HG03045 (cell line): ENCODE results near the gene C2orf76.
A peak's percentile ranks its signal among the peaks of the same experiment; 100 is the strongest.

Experiments used
- ATAC-seq: cut with Tn5 transposase; IDR thresholded peaks from one replicate; pipeline ENCODE4 v1.9.1; 2021; ENCODE audit warnings: mild to moderate bottlenecking, moderate library complexity; ENCODE audit not compliant: unreplicated experiment

C2orf76 gene

DNA sequence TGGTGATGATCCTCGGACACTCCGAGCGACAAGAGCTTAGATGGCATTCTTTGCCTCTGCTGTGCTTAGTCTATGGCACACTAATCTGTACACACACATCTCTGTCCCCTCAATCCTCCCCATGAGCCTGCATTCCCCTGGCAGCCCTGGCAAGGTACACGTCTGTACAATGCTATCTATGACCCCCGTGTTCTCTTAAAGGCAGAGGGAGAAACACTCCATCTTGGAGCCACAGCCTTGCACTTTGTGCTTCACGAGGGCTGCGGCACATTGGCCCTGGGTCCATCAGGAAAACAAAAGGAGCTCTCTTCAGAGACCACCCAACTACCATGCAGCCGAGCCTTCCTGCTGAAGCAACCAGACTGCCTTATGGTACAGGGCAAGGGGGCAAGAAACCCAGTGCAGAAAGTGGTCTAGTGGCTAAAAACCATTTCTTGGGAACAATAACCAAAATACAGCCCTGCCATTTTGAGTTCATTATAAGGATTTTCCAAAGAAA, 100.5 kb downstream of the C2orf76 start:
- ATAC-seq: no peak

DNA sequence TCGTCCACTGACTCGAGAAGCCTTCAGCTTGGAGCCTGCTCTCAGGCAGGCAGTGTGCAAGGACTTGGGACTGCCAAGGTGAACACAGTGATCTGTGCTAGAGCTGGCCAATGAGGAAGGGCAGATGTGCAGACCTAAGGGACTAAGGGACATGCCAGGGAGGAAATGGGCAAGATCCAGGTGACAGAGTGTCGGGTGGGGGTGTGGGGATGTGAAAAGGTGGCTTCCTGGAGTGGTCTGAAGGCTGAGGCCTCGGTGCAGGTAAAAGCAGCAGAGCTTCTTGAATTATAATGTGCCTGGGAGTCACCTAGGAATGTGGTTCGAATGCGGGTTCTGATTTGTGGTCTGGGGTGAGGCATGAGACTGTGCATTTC, 101.0 kb downstream of the C2orf76 start:
- ATAC-seq: no peak

DNA sequence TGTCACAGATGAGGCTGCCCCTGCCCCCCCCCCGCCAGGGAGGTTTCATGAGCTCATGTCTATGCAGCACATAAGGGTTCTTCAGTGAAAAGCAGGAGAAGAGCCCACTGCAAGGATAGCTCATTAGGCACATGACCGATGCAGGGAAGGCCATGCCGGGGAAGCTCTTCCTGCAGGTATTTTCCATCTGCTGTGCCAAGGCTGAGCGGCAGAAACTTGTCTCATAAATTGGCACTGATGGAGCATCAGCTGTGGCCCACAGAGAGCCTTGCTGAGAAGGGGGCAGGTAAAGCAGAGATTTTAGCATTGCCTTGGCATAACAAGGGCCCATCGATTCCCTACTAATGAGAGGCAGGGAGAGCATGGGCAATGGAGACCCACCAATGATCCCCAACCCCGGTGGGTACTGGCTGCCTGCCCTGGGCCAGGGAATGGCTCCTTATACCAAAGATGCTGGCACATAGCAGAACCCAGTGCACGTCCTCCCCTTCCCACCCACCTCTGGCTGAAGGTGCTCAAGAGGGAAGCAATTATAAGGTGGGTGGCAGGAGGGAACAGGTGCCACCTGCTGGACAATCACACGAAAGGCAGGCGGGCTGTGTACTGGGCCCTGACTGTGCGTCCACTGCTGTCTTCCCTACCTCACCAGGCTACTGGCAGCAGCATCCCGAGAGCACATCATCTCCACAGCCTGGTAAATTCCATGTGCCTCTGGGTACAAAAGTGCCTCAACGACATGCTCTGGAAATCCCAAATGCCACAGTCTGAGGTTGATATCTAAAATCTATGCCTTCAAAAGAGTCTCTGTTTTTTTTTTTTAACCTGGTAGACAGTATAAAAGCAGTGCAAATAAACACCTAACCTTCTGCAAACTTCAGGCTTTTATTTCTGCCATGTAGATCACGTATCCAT, 101.6 kb downstream of the C2orf76 start:
- peak; percentile 88 for ATAC-seq

DNA sequence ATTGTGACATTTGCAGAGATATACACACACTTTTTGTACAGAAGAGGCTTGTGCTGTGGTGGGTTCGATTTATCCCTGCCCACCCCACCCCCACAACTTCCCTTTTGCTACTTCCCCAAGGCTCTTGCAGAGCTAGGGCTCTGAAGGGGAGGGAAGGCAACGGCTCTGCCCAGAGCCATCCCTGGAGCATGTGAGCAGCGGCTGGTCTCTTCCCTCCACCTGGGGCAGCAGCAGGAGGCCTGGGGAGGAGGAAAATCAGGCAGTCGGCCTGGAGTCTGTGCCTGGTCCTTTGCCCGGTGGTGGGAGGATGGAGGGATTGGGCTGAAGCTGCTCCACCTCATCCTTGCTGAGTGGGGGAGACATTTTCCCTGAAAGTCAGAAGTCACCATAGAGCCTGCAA, 103.0 kb downstream of the C2orf76 start:
- ATAC-seq: no peak

DNA sequence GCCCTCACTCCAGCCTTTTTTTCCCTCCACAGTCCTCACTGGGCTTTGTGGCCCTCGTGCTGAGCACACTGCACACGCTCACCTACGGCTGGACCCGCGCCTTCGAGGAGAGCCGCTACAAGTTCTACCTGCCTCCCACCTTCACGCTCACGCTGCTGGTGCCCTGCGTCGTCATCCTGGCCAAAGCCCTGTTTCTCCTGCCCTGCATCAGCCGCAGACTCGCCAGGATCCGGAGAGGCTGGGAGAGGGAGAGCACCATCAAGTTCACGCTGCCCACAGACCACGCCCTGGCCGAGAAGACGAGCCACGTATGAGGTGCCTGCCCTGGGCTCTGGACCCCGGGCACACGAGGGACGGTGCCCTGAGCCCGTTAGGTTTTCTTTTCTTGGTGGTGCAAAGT, 103.6 kb downstream of the C2orf76 start:
- no peak for ATAC-seq

DNA sequence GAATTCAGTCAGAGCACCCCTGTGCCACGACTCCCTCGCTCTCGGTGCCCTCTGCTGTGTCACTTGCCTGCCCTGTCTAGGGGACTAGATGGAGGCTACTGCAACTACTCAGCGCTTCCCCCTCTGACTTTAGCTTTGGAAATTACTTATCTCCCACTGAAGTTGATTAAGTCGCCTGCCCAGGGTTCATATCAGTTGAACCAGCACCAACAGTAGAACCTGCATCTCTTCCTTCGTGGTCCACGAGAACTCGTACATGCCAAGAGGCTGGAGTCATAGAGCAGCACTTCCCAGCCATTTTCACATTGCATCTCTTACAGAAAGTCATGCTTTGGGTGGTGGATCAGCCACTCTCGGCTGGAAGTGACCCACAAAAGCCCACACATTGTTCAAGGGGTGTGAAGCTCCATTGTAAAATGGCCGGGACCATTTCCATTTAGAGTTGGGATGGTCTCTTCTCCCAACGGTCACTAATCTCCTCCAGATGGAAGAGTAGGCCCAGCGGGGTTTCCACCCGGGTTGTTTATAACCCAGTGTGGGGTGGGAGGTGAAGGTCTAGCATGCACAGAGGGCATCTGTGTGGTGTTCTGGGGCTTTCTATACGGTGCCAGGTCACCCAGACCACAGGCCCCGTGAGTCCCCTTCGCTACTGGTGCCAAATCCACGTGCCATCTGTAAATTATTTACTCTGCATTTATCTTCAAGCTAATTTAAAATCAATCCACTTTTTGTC, 105.0 kb downstream of the C2orf76 start:
- ATAC-seq: no peak

DNA sequence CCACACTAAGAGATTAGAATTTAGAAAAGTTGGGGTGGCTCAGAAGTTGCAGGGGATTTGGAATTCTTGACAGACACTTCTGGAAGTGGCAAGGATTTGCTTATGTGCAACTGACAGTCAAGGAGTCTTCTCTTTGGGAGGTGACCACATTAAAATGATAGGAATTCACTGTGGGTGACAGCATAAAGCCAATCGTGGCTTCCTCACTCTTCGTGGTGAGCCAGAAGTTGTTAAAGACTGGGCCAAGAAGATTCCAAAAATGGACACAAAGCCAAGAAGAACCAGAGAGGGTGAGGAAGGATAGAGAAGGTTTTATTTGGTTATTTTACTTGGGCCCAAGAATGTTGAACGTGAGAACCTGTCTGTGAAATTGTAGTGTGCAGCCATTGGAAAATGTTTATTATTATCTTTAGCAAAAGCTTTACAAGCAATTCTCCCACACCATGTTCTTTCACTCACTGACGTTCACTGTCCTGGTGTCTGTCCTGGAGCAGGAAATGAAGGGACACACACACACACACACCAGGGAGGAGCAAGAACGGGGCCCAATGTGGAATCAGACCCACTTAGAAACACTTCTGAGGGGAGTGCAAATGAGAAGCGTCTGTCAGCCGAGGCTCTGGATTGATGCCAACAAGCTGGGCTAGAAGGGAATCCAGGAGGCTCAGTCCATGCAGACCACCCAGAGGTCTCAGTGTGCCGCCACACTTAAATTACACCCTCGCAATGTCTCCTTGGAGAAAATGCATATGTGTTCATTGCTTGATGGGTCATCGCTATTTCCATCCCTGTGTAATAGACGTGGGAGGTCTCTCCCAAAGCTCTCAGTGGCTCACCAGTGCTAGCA, 105.8 kb downstream of the C2orf76 start:
- no peak for ATAC-seq

DNA sequence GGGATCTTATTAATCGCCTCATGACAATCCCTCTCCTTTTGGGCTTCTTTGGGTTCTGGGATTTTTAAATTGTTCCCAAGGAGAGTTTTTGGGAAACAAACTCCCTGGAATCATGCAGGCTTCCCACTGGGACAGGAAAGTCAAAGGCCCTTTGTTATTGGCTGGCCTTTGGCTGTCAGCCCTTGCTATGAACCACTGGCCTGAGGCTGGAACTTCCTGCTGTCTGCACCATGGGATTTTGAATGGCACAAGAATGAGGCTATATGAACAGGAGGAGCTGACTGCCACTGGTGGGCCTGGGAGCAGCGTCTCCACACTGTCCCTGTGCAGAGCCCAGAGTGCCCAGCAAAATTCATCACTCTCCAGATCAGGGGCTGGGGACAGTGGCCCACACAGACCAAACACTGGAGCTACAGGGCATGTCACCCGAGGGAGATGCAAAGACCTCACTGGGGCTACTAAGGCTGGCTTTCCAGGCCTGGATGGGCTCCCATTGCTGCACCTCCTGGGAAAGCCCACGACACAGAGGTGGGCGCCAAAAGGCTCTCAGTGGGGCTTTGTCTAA, 107.3 kb downstream of the C2orf76 start:
- ATAC-seq: no peak

DNA sequence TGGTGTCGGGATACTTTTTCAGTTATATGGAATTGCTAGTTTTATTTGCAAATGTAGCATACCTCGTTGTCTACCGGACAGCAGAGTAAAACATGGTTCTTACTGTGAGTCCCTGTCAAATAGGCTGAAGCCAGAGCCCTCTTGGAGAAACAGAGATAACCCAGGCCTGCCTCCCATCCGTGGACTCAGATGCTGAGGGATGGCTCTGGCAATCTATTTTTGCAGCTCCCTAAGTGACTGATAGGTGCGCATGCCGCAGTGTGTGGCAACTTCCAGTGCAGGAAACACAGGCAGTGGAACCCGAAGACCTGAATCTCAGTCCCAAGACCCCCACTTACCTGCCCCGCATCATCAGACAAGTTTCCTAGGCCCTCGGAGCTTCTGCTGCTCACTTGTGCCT, 109.4 kb downstream of the C2orf76 start:
- no peak for ATAC-seq

DNA sequence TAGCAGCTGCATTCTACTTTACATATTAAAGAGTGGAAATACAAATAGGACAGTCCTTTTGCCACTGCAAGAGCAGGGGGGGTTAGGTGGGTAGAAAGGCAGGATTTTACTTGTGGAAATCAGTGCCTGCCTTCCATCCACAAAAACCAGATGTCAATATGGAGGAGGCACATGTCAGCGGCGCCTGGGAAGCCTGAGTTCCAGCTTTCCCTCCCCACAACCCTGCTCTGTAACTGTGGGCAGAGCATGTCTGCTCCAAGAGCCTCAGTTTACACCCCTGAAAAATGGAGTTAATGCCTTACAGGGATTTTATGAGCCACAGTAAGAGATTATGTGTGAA, 110.1 kb downstream of the C2orf76 start:
- no peak for ATAC-seq

DNA sequence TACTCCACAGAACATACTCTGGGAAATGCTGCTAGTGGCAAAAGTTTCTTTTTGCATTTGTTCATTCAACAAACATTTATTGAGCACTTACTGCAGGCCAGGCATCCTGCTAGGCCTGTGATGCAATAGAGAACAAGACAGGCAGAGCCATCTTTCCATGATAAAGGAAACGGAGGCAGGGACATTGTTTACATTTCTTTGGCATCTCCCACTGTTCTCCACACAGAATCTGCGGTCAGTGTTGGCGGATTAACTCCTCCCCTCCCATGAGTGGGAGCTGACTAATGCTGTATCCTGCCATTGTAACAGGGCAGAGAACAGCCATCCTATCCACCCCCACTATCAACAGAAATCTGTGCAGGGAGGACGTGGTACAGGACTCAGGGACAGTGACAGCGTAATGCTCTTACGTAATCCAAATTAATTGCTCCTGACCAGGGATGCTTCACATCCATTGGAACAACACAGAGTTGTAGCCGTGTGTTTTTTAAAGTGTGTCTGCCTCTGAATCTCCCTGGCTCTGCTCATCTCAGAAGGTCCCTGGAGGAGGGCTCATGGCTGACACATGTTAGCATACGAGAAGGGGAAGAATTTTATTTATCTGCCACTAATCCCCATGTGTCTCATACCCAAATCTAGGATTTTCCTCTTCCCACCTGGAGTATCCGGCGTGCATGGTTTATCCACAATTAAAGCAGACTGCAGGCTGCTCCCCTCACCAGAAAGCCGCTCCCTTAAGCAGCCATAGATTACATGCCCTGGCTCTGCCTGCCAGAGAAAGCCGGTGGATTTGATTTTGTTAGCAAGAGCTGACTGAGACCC, 110.7 kb downstream of the C2orf76 start:
- ATAC-seq: no peak

DNA sequence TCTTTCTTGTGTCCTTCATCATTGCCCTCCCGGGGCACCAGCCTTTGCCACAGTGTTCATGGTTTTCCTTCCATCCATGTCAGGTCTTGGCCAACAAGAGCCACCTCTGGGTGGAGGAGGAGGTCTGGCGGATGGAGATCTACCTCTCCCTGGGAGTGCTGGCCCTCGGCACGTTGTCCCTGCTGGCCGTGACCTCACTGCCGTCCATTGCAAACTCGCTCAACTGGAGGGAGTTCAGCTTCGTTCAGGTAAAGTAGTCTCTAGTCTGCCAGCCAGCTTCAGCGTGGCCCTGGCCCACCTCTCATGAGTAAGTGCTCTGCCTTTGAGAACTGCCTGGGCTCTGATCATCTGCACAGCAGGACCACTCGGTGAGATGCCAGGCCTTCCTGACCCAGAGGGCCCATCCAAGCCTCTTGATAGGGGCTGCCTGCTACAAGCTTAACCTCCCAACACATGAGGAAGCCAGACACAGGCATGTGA, 112.0 kb downstream of the C2orf76 start:
- ATAC-seq: no peak

DNA sequence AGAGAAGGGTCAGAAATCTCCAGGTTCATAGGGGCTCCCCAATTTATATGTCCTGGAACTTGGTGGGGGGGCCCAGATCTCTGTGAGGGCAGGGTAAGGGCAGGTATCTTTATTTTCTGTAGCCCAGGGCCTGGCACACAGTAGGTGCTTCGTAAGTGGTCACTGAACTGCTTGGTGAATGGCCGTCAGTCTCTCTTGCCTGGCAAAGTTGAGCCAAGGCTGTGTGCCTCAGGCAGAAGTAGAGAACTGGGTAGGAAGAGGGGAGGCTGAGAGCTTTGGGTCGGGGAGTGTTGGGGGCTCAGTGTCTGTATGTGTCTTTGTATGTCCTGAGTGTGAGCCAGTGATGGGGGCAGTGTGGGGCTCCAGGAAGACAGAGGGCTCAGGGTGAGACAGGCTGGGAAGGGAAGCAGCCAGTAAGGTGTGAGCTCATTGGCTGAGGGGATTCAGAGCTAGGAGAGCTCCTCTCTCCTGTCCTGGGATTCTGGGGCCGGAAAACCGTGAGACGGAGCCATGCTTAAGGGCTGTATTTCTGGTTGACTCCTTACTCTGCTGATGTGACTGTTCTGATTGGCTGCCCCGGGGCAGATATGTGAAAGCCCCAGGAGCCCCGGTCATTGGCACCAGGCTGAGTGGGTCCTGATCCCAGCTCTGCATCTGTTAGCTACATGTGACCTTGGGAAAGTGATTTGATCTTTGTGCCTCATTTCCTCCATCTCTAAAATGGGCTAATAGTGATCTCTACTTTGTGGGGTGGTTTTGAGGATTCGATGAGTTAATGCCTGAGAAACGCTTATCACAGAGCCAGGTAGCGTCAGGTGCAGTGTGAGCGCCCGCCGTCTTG, 112.7 kb downstream of the C2orf76 start:
- no peak for ATAC-seq

DNA sequence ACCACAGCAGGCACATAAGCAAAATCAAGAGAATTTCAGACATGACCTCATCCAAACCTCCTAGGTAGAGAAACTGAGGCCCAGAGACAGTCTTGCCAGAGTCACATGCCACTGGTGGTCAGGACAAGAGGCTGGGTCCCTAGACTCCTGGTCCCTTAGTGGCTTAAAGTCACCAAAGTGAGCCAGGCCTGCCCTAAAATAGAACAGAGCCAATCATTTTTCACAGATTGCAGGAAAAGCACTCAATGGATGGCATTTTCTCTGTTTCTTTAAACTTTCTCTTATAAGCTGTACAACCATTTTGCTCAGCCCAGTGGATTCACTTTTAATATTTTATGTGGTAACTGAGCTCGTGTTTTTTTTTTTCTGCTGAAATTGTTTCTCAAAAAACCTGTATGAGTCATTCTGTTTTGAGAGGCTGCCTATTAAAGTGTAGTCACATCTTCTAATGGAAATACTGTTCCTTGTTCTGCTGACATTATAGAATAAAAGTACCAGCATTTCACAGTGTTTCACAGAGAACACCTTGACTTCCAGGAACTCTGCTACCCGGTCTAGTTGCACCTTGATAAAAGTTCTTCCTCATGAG, 113.4 kb downstream of the C2orf76 start:
- ATAC-seq: no peak
